Right lobe of liver (tissue), 4 donors: Measurements from ENCODE around the gene MCM10.

ENCODE experiments used
- POLR2A ChIP-seq: fragments of 450-650 bp; IDR thresholded peaks from one replicate; pipeline ENCODE4 v1.6.1; 2017; ENCODE audit warnings: antibody characterized with exemption, mild to moderate bottlenecking
- TF ChIP-seq, protein P1 (sequence below), 4 donors: fragments of 200-600 bp in 3 of 4; fragments of 450-650 bp in 1 of 4; IDR thresholded peaks; one replicate each; pipeline versions ENCODE4 v1.5.1 to v1.8.0; 2016 to 2022; ENCODE audit warnings: antibody characterized with exemption in 4 of 4, mild to moderate bottlenecking in 2 of 4
- donor health status: DM: no; HTN: no; CAD: no.
- donor health status: DM: no; HTN: no; CAD: no.
- donor health status: DM: no; HTN: yes; CAD: no.

DNA sequence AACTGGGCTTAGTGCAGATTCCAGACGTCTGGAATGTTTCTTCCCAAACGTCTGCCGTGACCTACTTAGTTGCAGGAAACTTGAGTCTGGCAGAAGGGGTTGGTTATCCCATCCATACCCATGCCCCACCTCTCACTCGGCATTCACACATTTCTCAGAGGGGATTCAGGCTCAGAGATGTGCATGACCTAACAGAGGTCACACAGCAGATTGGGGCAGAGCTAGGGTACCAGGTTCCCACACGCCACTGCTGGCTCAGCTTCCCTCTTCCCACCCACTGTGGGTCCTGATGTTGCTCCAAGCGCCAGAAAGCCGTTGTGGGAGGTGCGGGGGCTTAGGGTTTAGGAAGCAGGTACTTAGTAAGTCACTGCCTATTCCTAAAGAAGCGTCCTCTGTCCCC is 69.8 kb downstream of the MCM10 start:
- TF ChIP-seq, protein P1, sequence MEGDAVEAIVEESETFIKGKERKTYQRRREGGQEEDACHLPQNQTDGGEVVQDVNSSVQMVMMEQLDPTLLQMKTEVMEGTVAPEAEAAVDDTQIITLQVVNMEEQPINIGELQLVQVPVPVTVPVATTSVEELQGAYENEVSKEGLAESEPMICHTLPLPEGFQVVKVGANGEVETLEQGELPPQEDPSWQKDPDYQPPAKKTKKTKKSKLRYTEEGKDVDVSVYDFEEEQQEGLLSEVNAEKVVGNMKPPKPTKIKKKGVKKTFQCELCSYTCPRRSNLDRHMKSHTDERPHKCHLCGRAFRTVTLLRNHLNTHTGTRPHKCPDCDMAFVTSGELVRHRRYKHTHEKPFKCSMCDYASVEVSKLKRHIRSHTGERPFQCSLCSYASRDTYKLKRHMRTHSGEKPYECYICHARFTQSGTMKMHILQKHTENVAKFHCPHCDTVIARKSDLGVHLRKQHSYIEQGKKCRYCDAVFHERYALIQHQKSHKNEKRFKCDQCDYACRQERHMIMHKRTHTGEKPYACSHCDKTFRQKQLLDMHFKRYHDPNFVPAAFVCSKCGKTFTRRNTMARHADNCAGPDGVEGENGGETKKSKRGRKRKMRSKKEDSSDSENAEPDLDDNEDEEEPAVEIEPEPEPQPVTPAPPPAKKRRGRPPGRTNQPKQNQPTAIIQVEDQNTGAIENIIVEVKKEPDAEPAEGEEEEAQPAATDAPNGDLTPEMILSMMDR (IDR thresholded peaks at IDR 0.05), result no peak
- no peak for TF ChIP-seq POLR2A
